H1 (cell line): Measurements from ENCODE around the gene GFY. TPM values are rescaled to one million over a fixed set of nuclear protein-coding genes. Genes with fewer than 3 reads are reported as not detected.

ENCODE experiments used
- CTCF ChIA-PET: fragments of 300-600 bp; sonication (Branson Sonifier 250); formaldehyde crosslinking; loops from one replicate; lab custom pipeline; 2021; ENCODE audit not compliant: partially characterized antibody; lab: Charles Lee
- POLR2A ChIA-PET: fragments of 300-600 bp; sonication (Branson Sonifier 250); formaldehyde crosslinking; loops from one replicate; lab custom pipeline; 2021; ENCODE audit warnings: inconsistent platforms; ENCODE audit not compliant: partially characterized antibody; lab: Charles Lee
- DNase-seq, 2 experiments: peaks; one replicate each; pipeline versions ENCODE4 v3.0.0 to v3.0.0-alpha.2; 2010 to 2022; ENCODE audit warnings: low spot score in 2 of 2, low read depth in 1 of 2, mixed read lengths in 1 of 2
- FAIRE-seq: peaks from 2 replicates; lab custom pipeline; 2011; peaks lifted over from hg19 to GRCh38; lab: Jason Lieb, UNC
- H2AFZ ChIP-seq: 2 replicates; pipeline ENCODE4 v1.8.1; 2012; ENCODE audit warnings: low read length, inconsistent platforms
- H2AK5ac ChIP-seq: 2 replicates; pipeline ENCODE4 v1.6.1; 2013; ENCODE audit warnings: low read depth, low read length
- H2BK120ac ChIP-seq: replicated peaks from 2 replicates; pipeline ENCODE3; 2013; ENCODE audit warnings: low read depth, low read length, inconsistent platforms
- H2BK12ac ChIP-seq: 2 replicates; pipeline ENCODE4 v1.6.1; 2013; ENCODE audit warnings: low read depth, low read length
- H2BK15ac ChIP-seq: 2 replicates; pipeline ENCODE4 v1.6.1; 2013; ENCODE audit warnings: low read length
- H2BK20ac ChIP-seq: 2 replicates; pipeline ENCODE4 v1.6.1; 2013; ENCODE audit warnings: low read length
- H2BK5ac ChIP-seq: 2 replicates; pipeline ENCODE4 v1.6.1; 2013; ENCODE audit warnings: low read depth, low read length
- H3K14ac ChIP-seq: 2 replicates; pipeline ENCODE4 v1.6.1; 2013; ENCODE audit warnings: inconsistent platforms; ENCODE audit not compliant: insufficient read length
- H3K18ac ChIP-seq: 2 replicates; pipeline ENCODE4 v1.6.1; 2013; ENCODE audit warnings: low read length; ENCODE audit errors: extremely low read depth
- H3K23ac ChIP-seq: 2 replicates; pipeline ENCODE4 v1.6.1; 2013; ENCODE audit warnings: inconsistent platforms; ENCODE audit not compliant: insufficient read length
- H3K23me2 ChIP-seq: 2 replicates; pipeline ENCODE4 v1.6.1; 2013; ENCODE audit warnings: low read depth, low read length
- H3K27ac ChIP-seq: 2 replicates; pipeline ENCODE4 v1.6.1; 2011; ENCODE audit warnings: low read depth, low read length, inconsistent platforms
- H3K27me3 ChIP-seq, 4 experiments: replicated peaks in 1 of 4; 1 replicate in 1 of 4; 2 replicates in 3 of 4; pipeline versions ENCODE4 v1.6.1 to v1.8.1; 2011 to 2013; ENCODE audit warnings: low read length in 3 of 4, mild to moderate bottlenecking in 3 of 4, inconsistent platforms in 2 of 4, mixed read lengths in 2 of 4, moderate library complexity in 1 of 4; ENCODE audit not compliant: control insufficient read depth in 3 of 4, insufficient read depth in 3 of 4; ENCODE audit errors: extremely low read depth in 1 of 4
- H3K36me3 ChIP-seq, 4 experiments: 2 replicates each; pipeline versions ENCODE4 v1.6.1 to v1.8.1; 2011 to 2013; ENCODE audit warnings: mild to moderate bottlenecking in 4 of 4, low read length in 3 of 4, moderate library complexity in 2 of 4, control low read depth in 1 of 4, inconsistent platforms in 1 of 4; ENCODE audit not compliant: insufficient read depth in 4 of 4, control insufficient read depth in 2 of 4
- H3K4ac ChIP-seq: replicated peaks from 2 replicates; pipeline ENCODE3; 2013; ENCODE audit warnings: low read length, low read depth, mixed read lengths, inconsistent platforms; ENCODE audit not compliant: insufficient read length
- H3K4me1 ChIP-seq, 4 experiments: replicated peaks in 1 of 4; 1 replicate in 1 of 4; 2 replicates in 3 of 4; pipeline versions ENCODE4 v1.6.1 to v1.8.1; 2011 to 2013; ENCODE audit warnings: low read length in 3 of 4, inconsistent platforms in 2 of 4, mixed read lengths in 1 of 4; ENCODE audit not compliant: insufficient read depth in 4 of 4, control insufficient read depth in 3 of 4
- H3K4me2 ChIP-seq, 2 experiments: 2 replicates each; pipeline versions ENCODE4 v1.6.1 to v1.8.1; 2011 to 2013; ENCODE audit warnings: low read depth in 2 of 2, low read length in 2 of 2, control low read depth in 1 of 2, inconsistent platforms in 1 of 2, mild to moderate bottlenecking in 1 of 2; ENCODE audit not compliant: insufficient read depth in 1 of 2
- H3K4me3 ChIP-seq, 4 experiments: fragments of 200-600, 300-600 bp in 1 of 4; sonication (generic), shearing (Covaris generic), sonication (Bioruptor Twin) in 1 of 4; 2 replicates each; pipeline versions ENCODE4 v1.5.1 to v1.8.1; 2011 to 2016; ENCODE audit warnings: low read length in 4 of 4, low read depth in 3 of 4, control low read depth in 2 of 4, inconsistent platforms in 2 of 4, mild to moderate bottlenecking in 2 of 4, mixed read lengths in 1 of 4, moderate library complexity in 1 of 4; ENCODE audit not compliant: insufficient read depth in 2 of 4; ENCODE audit errors: extremely low read depth in 1 of 4
- H3K56ac ChIP-seq: replicated peaks from 2 replicates; pipeline ENCODE3; 2013; ENCODE audit warnings: low read depth, mild to moderate bottlenecking, mixed read lengths, low read length, inconsistent platforms; ENCODE audit not compliant: insufficient read length
- H3K79me1 ChIP-seq: 2 replicates; pipeline ENCODE4 v1.6.1; 2013; ENCODE audit warnings: low read depth, low read length, control low read depth
- H3K79me2 ChIP-seq, 2 experiments: 2 replicates each; pipeline versions ENCODE4 v1.6.1 to v1.8.1; 2012 to 2013; ENCODE audit warnings: low read length in 2 of 2, mild to moderate bottlenecking in 2 of 2, inconsistent platforms in 1 of 2; ENCODE audit not compliant: insufficient read depth in 2 of 2, control insufficient read depth in 1 of 2
- H3K9ac ChIP-seq, 4 experiments: replicated peaks in 1 of 4; 1 replicate in 1 of 4; 2 replicates in 3 of 4; pipeline versions ENCODE4 v1.6.1 to v1.8.1; 2011 to 2013; ENCODE audit warnings: low read depth in 3 of 4, low read length in 3 of 4, control low read depth in 2 of 4, mild to moderate bottlenecking in 2 of 4, moderate library complexity in 2 of 4, inconsistent platforms in 1 of 4; ENCODE audit errors: extremely low read depth in 1 of 4
- H3K9me3 ChIP-seq, 2 experiments: 2 replicates each; pipeline versions ENCODE4 v1.6.1 to v1.8.1; 2012 to 2013; ENCODE audit warnings: mild to moderate bottlenecking in 2 of 2, moderate library complexity in 2 of 2, control low read depth in 1 of 2, inconsistent platforms in 1 of 2, low read depth in 1 of 2, low read length in 1 of 2, mixed read lengths in 1 of 2; ENCODE audit not compliant: insufficient read depth in 2 of 2
- H4K20me1 ChIP-seq, 2 experiments: replicated peaks in 1 of 2; 2 replicates each; pipeline versions ENCODE3 to v1.8.1; 2011 to 2013; ENCODE audit warnings: inconsistent platforms in 2 of 2, low read length in 2 of 2, mild to moderate bottlenecking in 1 of 2; ENCODE audit not compliant: insufficient read depth in 2 of 2, control insufficient read depth in 1 of 2
- H4K5ac ChIP-seq: 2 replicates; pipeline ENCODE4 v1.6.1; 2013; ENCODE audit warnings: low read length, low read depth, mixed read lengths, inconsistent platforms; ENCODE audit not compliant: insufficient read length
- H4K8ac ChIP-seq: 2 replicates; pipeline ENCODE4 v1.8.0; 2013; ENCODE audit warnings: mild to moderate bottlenecking, moderate library complexity, low read length, inconsistent platforms; ENCODE audit not compliant: insufficient read depth; ENCODE audit errors: extremely low read depth
- H4K91ac ChIP-seq: replicated peaks from 2 replicates; pipeline ENCODE3; 2013; ENCODE audit warnings: low read length, mixed read lengths, inconsistent platforms; ENCODE audit not compliant: insufficient read length
- YY1 ChIP-seq: IDR thresholded peaks from 2 replicates; pipeline ENCODE4 v1.6.1; 2011; ENCODE audit warnings: low read depth, mild to moderate bottlenecking, low read length
- ZNF274 ChIP-seq: IDR thresholded peaks from 2 replicates; pipeline ENCODE4 v1.7.0; 2012; ENCODE audit warnings: low read length, borderline replicate concordance; ENCODE audit errors: extremely low read depth
- WGBS, 2 experiments: shearing (Covaris generic) in 1 of 2; methylation state at CpG; one replicate each; pipeline versions ENCODE4 v1.1.6 to v1.1.7; 2013 to 2015; ENCODE audit warnings: low lambda C conversion rate in 2 of 2, mixed read lengths in 2 of 2, inconsistent platforms in 1 of 2, low coverage in 1 of 2, missing lambda C conversion rate in 1 of 2; ENCODE audit not compliant: insufficient replicate concordance in 2 of 2, insufficient coverage in 1 of 2, insufficient read length in 1 of 2; ENCODE audit errors: extremely low coverage in 1 of 2, missing lambda C conversion rate in 1 of 2; 5-methylcytosine and 5-hydroxymethylcytosine counted together
- polyA plus RNA-seq, 7 experiments: library from polyadenylated mRNA; depleted of rRNA in 3 of 7; stranded (reverse) in 5 of 7; unstranded in 2 of 7; fragments of >200 nt in 5 of 7; fragments of 200-250 nt in 2 of 7; gene quantifications; 1 replicate in 5 of 7; 2 replicates in 1 of 7; 4 replicates in 1 of 7; pipeline versions ENCODE4 v1.2.1 to v1.2.3, GENCODE V29; 2011 to 2013; ENCODE audit warnings: missing spikeins in 2 of 7, mixed read lengths in 2 of 7
- total RNA-seq: library from RNA; stranded (reverse); fragmentation: NEBNext Ultra II Directional; extraction: Animal tissue kit (Norgen Biotek cat#: 25700); gene quantifications from 2 replicates; pipeline ENCODE4 v1.2.1, GENCODE V29; 2021

GFY gene
- total and polyA plus RNA-seq, 2 of the 8 experiments (the other 6 are each of a cell fraction or from before 2014, with no cell fraction given) = 0.68 to 0.93 TPM

DNA sequence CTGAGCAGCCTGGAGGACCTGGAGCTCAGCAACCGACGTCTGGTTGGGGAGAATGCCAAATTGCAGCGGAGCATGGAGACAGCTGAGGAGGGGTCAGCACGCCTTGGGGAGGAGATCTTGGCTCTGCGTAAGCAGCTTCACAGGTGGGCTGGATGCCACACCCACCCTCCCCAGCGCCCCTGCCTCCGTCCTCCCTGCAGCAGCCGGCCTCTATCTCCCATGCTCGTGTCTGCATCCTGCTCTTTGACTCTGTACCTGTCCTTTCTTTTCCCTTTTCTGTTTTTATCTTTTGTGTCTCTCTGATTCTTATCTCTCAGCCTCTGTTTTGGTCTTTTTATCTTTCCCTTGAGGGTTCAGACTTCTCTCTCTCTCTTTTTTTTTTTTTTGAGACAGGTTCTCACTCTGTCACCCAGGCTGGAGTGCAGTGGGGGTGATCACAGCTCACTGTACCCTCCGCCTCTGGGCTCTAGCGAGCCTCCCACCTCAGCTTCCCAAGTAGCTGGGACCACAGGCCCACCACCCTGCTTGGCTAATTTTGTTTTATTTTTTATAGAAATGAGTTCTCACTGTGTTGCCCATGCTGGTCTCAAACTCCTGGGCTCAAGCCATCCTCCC, 27.1 kb upstream of the GFY start:
- Histone ChIP-seq H3K4me2 (no peak overlapping the region), H3K36me3 (no peaks in the 10 kb centered on the region), H3K4ac (no peak overlapping the region), H3K18ac (no peak overlapping the region), H2BK120ac (no peak overlapping the region), H2AFZ (no peak overlapping the region), H3K9ac (no peak overlapping the region; a peak in 1 of 7 replicates), H3K27me3 (no peaks in the 10 kb centered on the region), H4K91ac (no peak overlapping the region), H3K79me2 (no peaks in the 10 kb centered on the region), H2BK5ac (no peak overlapping the region), H3K27ac (no peak overlapping the region), H3K23ac (no peak overlapping the region), H4K8ac (no peak overlapping the region), H4K20me1 (no peaks in the 10 kb centered on the region), H3K56ac (no peak overlapping the region), H3K4me1 (peaks cover 0 to 19% (median 9%) of the 10 kb centered on the region in 4 experiments; a peak in 3 of 7 replicates), H4K5ac (no peak overlapping the region), H3K4me3 (no peak overlapping the region), H2BK20ac (peak overlapping the region; percentile 34; the same call in 1 of the 2 replicates), H3K9me3 (no peaks in the 10 kb centered on the region), H3K14ac (no peak overlapping the region), H2BK15ac (0 out of 2 replicates have a peak overlapping the region, but pooled peaks have one; percentile 8), H3K79me1 (no peaks in the 10 kb centered on the region), H2AK5ac (no peak overlapping the region), H3K23me2 (no peaks in the 10 kb centered on the region), H2BK12ac (peak overlapping the region; percentile 80; the same call in 1 of the 2 replicates)
- CTCF ChIA-PET = interaction anchor here (1.2 to 10.4 kb wide), 3 partner anchors 17 to 32 kb away, joined by 3 to 291 read pairs (median 13); no protein-coding TSS in a partner anchor
- TF ChIP-seq ZNF274 (no peak), YY1 (no peak)
- POLR2A ChIA-PET = interaction anchor here (0.5 to 2.0 kb wide), 5 partner anchors 20 to 94 kb away, joined by 3 to 6 read pairs (median 3); partner anchors contain the start of gene PIH1D1
- 71% methylated on average over 8 of the region's 11 CpGs; no CpG with 5 or more reads in 1 of the 2 experiments for WGBS, 2 experiments
- FAIRE-seq = no peak
- DNase-seq = no peak
